SJCRH30 (cell line): ENCODE measurements around the gene VEGFB. TPM values are rescaled to one million over a fixed set of nuclear protein-coding genes. Genes with fewer than 3 reads are reported as not detected.
A peak's percentile ranks its signal among the peaks of the same experiment; 100 is the strongest.

Source experiments
- DNase-seq, 2 experiments: peaks; one replicate each; pipeline ENCODE4 v3.0.0-alpha.2; 2015 to 2020
- H3K27ac ChIP-seq: fragments of 250-450 bp; sonication (Bioruptor Pico); 2 replicates; pipeline ENCODE4 v1.5.1; 2020; ENCODE audit warnings: mild to moderate bottlenecking, moderate library complexity
- H3K27me3 ChIP-seq: fragments of 250-450 bp; sonication (Bioruptor Pico); 2 replicates; pipeline ENCODE4 v1.5.1; 2020; ENCODE audit warnings: mild to moderate bottlenecking, moderate library complexity
- H3K36me3 ChIP-seq: fragments of 250-450 bp; sonication (Bioruptor Pico); 2 replicates; pipeline ENCODE4 v1.5.1; 2020; ENCODE audit warnings: mild to moderate bottlenecking, moderate library complexity
- H3K4me1 ChIP-seq: fragments of 250-450 bp; sonication (Bioruptor Pico); 2 replicates; pipeline ENCODE4 v1.5.1; 2020; ENCODE audit warnings: mild to moderate bottlenecking, moderate library complexity
- H3K4me3 ChIP-seq: fragments of 250-450 bp; sonication (Bioruptor Pico); 2 replicates; pipeline ENCODE4 v1.5.1; 2020; ENCODE audit warnings: mild to moderate bottlenecking, moderate library complexity
- H3K9me3 ChIP-seq: fragments of 250-450 bp; sonication (Bioruptor Pico); replicated peaks from 2 replicates; pipeline ENCODE4 v1.5.1; 2020; ENCODE audit warnings: mild to moderate bottlenecking, moderate library complexity
- total RNA-seq: library from RNA; depleted of rRNA; stranded (reverse); fragments of >200 nt; shearing (Covaris generic); gene quantifications from 2 replicates; pipeline ENCODE4 v1.2.3, GENCODE V29; 2014

VEGFB gene
- total RNA-seq, 1 experiment from 2014 or later, result 26.4 TPM

- Histone ChIP-seq H3K4me3 (no peak overlapping the region), H3K4me1 (no peaks in the 10 kb centered on the region; the same call in 1 of the 2 replicates), H3K27ac (no peak overlapping the region), H3K36me3 (peaks cover 2% of the 10 kb centered on the region; the same call in 1 of the 2 replicates), H3K9me3 (no peaks in the 10 kb centered on the region), H3K27me3 (no peaks in the 10 kb centered on the region)
- DNase-seq, result no peak
Measured at GRCh38 chr11:64232182-64232966, 2.0 kb upstream of the VEGFB start.

GRCh38 chr11:64232967-64233315 lies 1.4 kb upstream of the VEGFB start:
- H3K4me1 ChIP-seq, result no peaks in the 10 kb centered on the region; the same call in 1 of the 2 replicates
- no peak overlapping the region for H3K27ac ChIP-seq

GRCh38 chr11:64234647-64235379 lies 429 bp downstream of the VEGFB start:
- H3K4me1 ChIP-seq, result peaks cover 2% of the 10 kb centered on the region
- no peak overlapping the region for H3K27ac ChIP-seq

More at GRCh38 chr11:64232967-64233315, 1.4 kb upstream of the VEGFB start:
- H3K27me3 ChIP-seq, result no peaks in the 10 kb centered on the region
- DNase-seq, result no peak
- peaks cover 2% of the 10 kb centered on the region; the same call in 1 of the 2 replicates for H3K36me3 ChIP-seq
- no peaks in the 10 kb centered on the region for H3K9me3 ChIP-seq
- H3K4me3 ChIP-seq, result no peak overlapping the region

GRCh38 chr11:64235437-64236161 lies 1.2 kb downstream of the VEGFB start:
- H3K9me3 ChIP-seq, result no peaks in the 10 kb centered on the region
- no peak overlapping the region for H3K27ac ChIP-seq
- peak overlapping the region; percentile 76 for H3K4me3 ChIP-seq
- H3K36me3 ChIP-seq, result peaks cover 2% of the 10 kb centered on the region; the same call in 1 of the 2 replicates
- H3K4me1 ChIP-seq, result peaks cover 7% of the 10 kb centered on the region
- no peak for DNase-seq
- H3K27me3 ChIP-seq, result no peaks in the 10 kb centered on the region

More at GRCh38 chr11:64234647-64235379, 429 bp downstream of the VEGFB start:
- H3K36me3 ChIP-seq, result peaks cover 2% of the 10 kb centered on the region; the same call in 1 of the 2 replicates
- H3K27me3 ChIP-seq, result no peaks in the 10 kb centered on the region
- no peaks in the 10 kb centered on the region for H3K9me3 ChIP-seq
- DNase-seq, result peak; percentile 44 to 52
- H3K4me3 ChIP-seq, result peak overlapping the region; percentile 76

GRCh38 chr11:64237484-64237951 lies 3.1 kb downstream of the VEGFB start:
- no peak for DNase-seq
- H3K4me3 ChIP-seq, result no peak overlapping the region
- H3K36me3 ChIP-seq, result peaks cover 3% of the 10 kb centered on the region; the same call in 1 of the 2 replicates
- H3K9me3 ChIP-seq, result no peaks in the 10 kb centered on the region
- no peak overlapping the region for H3K27ac ChIP-seq
- peaks cover 8% of the 10 kb centered on the region for H3K4me1 ChIP-seq
- H3K27me3 ChIP-seq, result no peaks in the 10 kb centered on the region

- no peak overlapping the region for H3K27ac ChIP-seq
- no peaks in the 10 kb centered on the region for H3K9me3 ChIP-seq
- peaks cover 13% of the 10 kb centered on the region for H3K4me1 ChIP-seq
- DNase-seq, result no peak
- H3K27me3 ChIP-seq, result no peaks in the 10 kb centered on the region
- no peak overlapping the region for H3K4me3 ChIP-seq
- H3K36me3 ChIP-seq, result peaks cover 8% of the 10 kb centered on the region
Measured at GRCh38 chr11:64238076-64238475, 3.7 kb downstream of the VEGFB start.

GRCh38 chr11:64238999-64239398 lies 4.6 kb downstream of the VEGFB start:
- Histone ChIP-seq H3K4me3 (no peak overlapping the region), H3K27me3 (no peaks in the 10 kb centered on the region), H3K36me3 (peaks cover 16% of the 10 kb centered on the region), H3K27ac (no peak overlapping the region), H3K9me3 (no peaks in the 10 kb centered on the region), H3K4me1 (peaks cover 21% of the 10 kb centered on the region)
- no peak for DNase-seq

- H3K27ac ChIP-seq, result peak overlapping the region; percentile 70
- peaks cover 20% of the 10 kb centered on the region for H3K36me3 ChIP-seq
- H3K27me3 ChIP-seq, result no peaks in the 10 kb centered on the region
- H3K9me3 ChIP-seq, result no peaks in the 10 kb centered on the region
- no peak for DNase-seq
- H3K4me1 ChIP-seq, result peaks cover 21% of the 10 kb centered on the region
- peak overlapping the region; percentile 86 for H3K4me3 ChIP-seq
Measured at GRCh38 chr11:64239662-64240434, 5.5 kb downstream of the VEGFB start.

GRCh38 chr11:64240435-64241240 lies 6.3 kb downstream of the VEGFB start, which contains the start of gene FKBP2:
TSS of gene FKBP2 (plus strand) at chr11:64241095. CDS start at chr11:64242388, 1,293 bp downstream.
- Histone ChIP-seq H3K9me3 (no peaks in the 10 kb centered on the region), H3K27ac (peak within 1 kb of the TSS; percentile 79), H3K27me3 (no peaks in the 10 kb centered on the region), H3K4me3 (peak within 1 kb of the TSS; percentile 86), H3K36me3 (peaks cover 28% of the 10 kb centered on the region), H3K4me1 (peaks cover 21% of the 10 kb centered on the region)
- peak; percentile 96 for DNase-seq

- peak overlapping the region; percentile 70 for H3K27ac ChIP-seq
- peak overlapping the region; percentile 86 for H3K4me3 ChIP-seq
- H3K27me3 ChIP-seq, result no peaks in the 10 kb centered on the region
- DNase-seq, result peak in 1 of 2 experiments; percentile 99
- peaks cover 30% of the 10 kb centered on the region for H3K36me3 ChIP-seq
- H3K9me3 ChIP-seq, result no peaks in the 10 kb centered on the region
- peaks cover 21% of the 10 kb centered on the region for H3K4me1 ChIP-seq
Measured at GRCh38 chr11:64241241-64241490, 6.8 kb downstream of the VEGFB start.

GRCh38 chr11:64241491-64242374 lies 7.3 kb downstream of the VEGFB start:
- H3K36me3 ChIP-seq, result peaks cover 32% of the 10 kb centered on the region
- peak overlapping the region; percentile 79 for H3K27ac ChIP-seq
- peaks cover 21% of the 10 kb centered on the region for H3K4me1 ChIP-seq
- peak; percentile 77 to 99 for DNase-seq
- H3K4me3 ChIP-seq, result peak overlapping the region; percentile 86
- H3K27me3 ChIP-seq, result no peaks in the 10 kb centered on the region
- H3K9me3 ChIP-seq, result no peaks in the 10 kb centered on the region

- H3K4me1 ChIP-seq, result peaks cover 23% of the 10 kb centered on the region
- H3K27me3 ChIP-seq, result no peaks in the 10 kb centered on the region
- H3K9me3 ChIP-seq, result no peaks in the 10 kb centered on the region
- H3K27ac ChIP-seq, result no peak overlapping the region
- H3K36me3 ChIP-seq, result peaks cover 32% of the 10 kb centered on the region
- H3K4me3 ChIP-seq, result no peak overlapping the region
- DNase-seq, result peak; percentile 24 to 26
Measured at GRCh38 chr11:64243236-64243854, 9.0 kb downstream of the VEGFB start.
